Measurements from ENCODE around the gene SH3BP1. TPM values are rescaled to one million over a fixed set of nuclear protein-coding genes. Genes with fewer than 3 reads are reported as not detected.
A peak's percentile ranks its signal among the peaks of the same experiment; 100 is the strongest.

Gene SH3BP1
- total and polyA plus RNA-seq, 9 of the 15 experiments (the other 6 are each of a cell fraction or from before 2014, with no cell fraction given): 0.10 to 36.2 (median 10.4) TPM

DNA sequence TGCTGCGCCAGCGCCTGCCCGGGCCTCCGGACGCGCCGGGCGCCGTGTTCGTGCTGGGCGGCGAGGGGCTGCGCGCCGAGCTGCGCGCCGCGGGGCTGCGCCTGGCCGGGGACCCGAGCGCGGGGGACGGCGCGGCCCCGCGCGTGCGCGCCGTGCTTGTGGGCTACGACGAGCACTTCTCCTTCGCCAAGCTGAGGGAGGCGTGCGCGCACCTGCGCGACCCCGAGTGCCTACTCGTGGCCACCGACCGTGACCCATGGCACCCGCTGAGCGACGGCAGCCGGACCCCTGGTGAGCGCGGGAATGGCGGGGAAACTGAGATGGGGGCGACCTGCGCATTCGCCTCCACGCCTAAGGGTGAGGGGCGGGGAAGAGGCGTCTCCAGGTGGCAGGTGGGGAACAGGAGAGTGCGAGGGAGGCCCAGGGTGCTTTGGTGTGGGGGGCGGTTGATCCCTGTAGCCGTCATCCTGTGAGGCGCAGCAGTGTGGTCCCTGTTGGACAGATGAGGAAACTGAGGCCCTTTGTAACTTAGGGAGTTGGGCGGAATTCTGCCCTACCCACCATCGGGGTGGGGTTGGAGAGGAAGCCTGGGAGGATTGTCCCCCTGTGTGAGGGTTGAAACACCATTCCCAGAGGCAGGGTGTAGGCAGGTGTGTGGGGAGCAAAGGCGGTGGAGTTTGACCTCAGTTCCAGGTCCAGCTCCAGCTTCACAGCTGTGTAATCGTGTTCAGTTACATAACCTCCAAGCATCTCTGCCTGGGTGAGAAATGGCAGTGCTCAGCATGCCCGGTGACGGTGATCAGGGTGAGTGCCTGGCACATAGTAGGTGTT is 19.8 kb downstream of the SH3BP1 start (continued):
- TF ChIP-seq ZBTB40 (IDR thresholded peaks at IDR 0.05): peak; percentile 50; the same call in 1 of the 2 replicates
- no peak for TF ChIP-seq ZBTB40 (CRISPR knock-in tag; IDR thresholded peaks at IDR 0.05)
- TF ChIP-seq RBFOX2 (IDR thresholded peaks at IDR 0.05; ENCODE audit: low read depth, low read length): 0 out of 2 replicates have a peak, but pooled peaks have one; percentile 9
- no peak for TF ChIP-seq FOXA3 (CRISPR knock-in tag; conservative IDR thresholded peaks at IDR 0.05 in 1 of 2, IDR thresholded peaks at IDR 0.05 in 1 of 2)
- TF ChIP-seq NFYB (IDR thresholded peaks at IDR 0.05; ENCODE audit: extremely low read depth, insufficient read length): no peak
- TF ChIP-seq CHD1 (IDR thresholded peaks at IDR 0.05; ENCODE audit: low read length): peak; percentile 50
- TF ChIP-seq ZNF766 (CRISPR knock-in tag; conservative IDR thresholded peaks at IDR 0.05): 0 out of 2 replicates have a peak, but pooled peaks have one; percentile 18
- TF ChIP-seq ZNF165 (CRISPR knock-in tag; IDR thresholded peaks at IDR 0.05; ENCODE audit: borderline replicate concordance): no peak
- 0 out of 2 replicates have a peak, but pooled peaks have one; percentile 6 for TF ChIP-seq SIN3B (IDR thresholded peaks at IDR 0.05; ENCODE audit: low read depth)
- TF ChIP-seq ARID2 (IDR thresholded peaks at IDR 0.05): no peak
- no peak for TF ChIP-seq ZBTB7A (IDR thresholded peaks at IDR 0.05; ENCODE audit: borderline replicate concordance, control insufficient read depth, low read depth, low read length)
